Natural killer cell treated with Interleukin-12 subunit alpha and Interleukin-12 subunit beta and Interleukin-15 and Interleukin-18, amount 100 ng/mL, for 72 hours (primary cell): Measurements from ENCODE around the gene TEK. TPM values are rescaled to one million over a fixed set of nuclear protein-coding genes. Genes with fewer than 3 reads are reported as not detected.
"Not testable (repeated sequence)": the region's sequence is repeated elsewhere in the genome, so short reads cannot be mapped to it uniquely, and the experiment has no call there.

Source experiments
- ATAC-seq, 2 donors: fragments of 150-1000 bp; cut with Tn5 transposase in 1 of 2; sonication (Bioruptor Pico), chemical (Tn5 transposase) in 1 of 2; 2 replicates each; pipeline ENCODE4 v1.10.0; 2021
- DNase-seq: peaks from one replicate; pipeline ENCODE4 v3.0.0; 2022; ENCODE audit warnings: low spot score
- H3K27ac Mint-ChIP-seq, 2 donors: 1 replicate in 1 of 2; 2 replicates in 1 of 2; pipeline ENCODE4 v1.8.0; 2022; ENCODE audit warnings: mixed read lengths in 2 of 2, mild to moderate bottlenecking in 1 of 2, moderate library complexity in 1 of 2
- H3K27me3 Mint-ChIP-seq, 2 donors: 1 replicate in 1 of 2; 2 replicates in 1 of 2; pipeline ENCODE4 v1.8.0; 2022; ENCODE audit warnings: mixed read lengths in 2 of 2
- H3K36me3 Mint-ChIP-seq: one replicate; pipeline ENCODE4 v1.8.0; 2022; ENCODE audit warnings: mixed read lengths
- H3K4me1 Mint-ChIP-seq, 2 donors: 1 replicate in 1 of 2; 2 replicates in 1 of 2; pipeline ENCODE4 v1.8.0; 2022; ENCODE audit warnings: low read depth in 2 of 2, mixed read lengths in 2 of 2, mild to moderate bottlenecking in 1 of 2
- H3K4me3 Mint-ChIP-seq: one replicate; pipeline ENCODE4 v1.8.0; 2022; ENCODE audit warnings: mixed read lengths
- H3K9me3 Mint-ChIP-seq: 2 replicates; pipeline ENCODE4 v1.8.0; 2022; ENCODE audit warnings: mixed read lengths
- total RNA-seq, 2 donors: library from RNA; stranded (reverse); gene quantifications; one replicate each; pipeline ENCODE4 v1.2.3, GENCODE V29; 2022

Gene TEK
- total RNA-seq, 2 donors from 2014 or later: not detected

GRCh38 chr9:27195191-27195590 is 86.2 kb downstream of the TEK start:
- H3K27ac Mint-ChIP-seq: no peak overlapping the region
- H3K27me3 Mint-ChIP-seq: no peaks in the 10 kb centered on the region
- H3K36me3 Mint-ChIP-seq: no peaks in the 10 kb centered on the region
- no peak for ATAC-seq
- no peak for DNase-seq
- no peaks in the 10 kb centered on the region for H3K4me1 Mint-ChIP-seq
- H3K9me3 Mint-ChIP-seq: no peaks in the 10 kb centered on the region
- H3K4me3 Mint-ChIP-seq: no peak overlapping the region

GRCh38 chr9:27196383-27196782 is 87.4 kb downstream of the TEK start:
- no peak overlapping the region for H3K27ac Mint-ChIP-seq
- no peaks in the 10 kb centered on the region for H3K36me3 Mint-ChIP-seq
- ATAC-seq (no peak), DNase-seq (no peak)
- no peaks in the 10 kb centered on the region for H3K4me1 Mint-ChIP-seq
- no peak overlapping the region for H3K4me3 Mint-ChIP-seq
- H3K9me3 Mint-ChIP-seq: no peaks in the 10 kb centered on the region
- no peaks in the 10 kb centered on the region for H3K27me3 Mint-ChIP-seq

GRCh38 chr9:27198190-27198589 is 89.2 kb downstream of the TEK start:
- no peaks in the 10 kb centered on the region for H3K36me3 Mint-ChIP-seq
- no peak overlapping the region for H3K4me3 Mint-ChIP-seq
- DNase-seq (no peak), ATAC-seq (no peak)
- H3K4me1 Mint-ChIP-seq: no peaks in the 10 kb centered on the region
- no peak overlapping the region for H3K27ac Mint-ChIP-seq
- H3K9me3 Mint-ChIP-seq: no peaks in the 10 kb centered on the region
- no peaks in the 10 kb centered on the region for H3K27me3 Mint-ChIP-seq

GRCh38 chr9:27202056-27202455 is 93.0 kb downstream of the TEK start:
- ATAC-seq: no peak
- Mint-ChIP-seq H3K4me1 (no peaks in the 10 kb centered on the region), H3K27ac (no peak overlapping the region), H3K36me3 (no peaks in the 10 kb centered on the region), H3K4me3 (no peak overlapping the region), H3K9me3 (no peaks in the 10 kb centered on the region), H3K27me3 (no peaks in the 10 kb centered on the region)
- DNase-seq: no peak

GRCh38 chr9:27203783-27204182 is 94.8 kb downstream of the TEK start:
- Mint-ChIP-seq H3K27me3 (no peaks in the 10 kb centered on the region), H3K4me1 (no peaks in the 10 kb centered on the region), H3K4me3 (no peak overlapping the region), H3K27ac (no peak overlapping the region), H3K9me3 (no peaks in the 10 kb centered on the region), H3K36me3 (no peaks in the 10 kb centered on the region)
- DNase-seq (no peak), ATAC-seq (no peak)

GRCh38 chr9:27204578-27204977 is 95.6 kb downstream of the TEK start:
- Mint-ChIP-seq H3K36me3 (no peaks in the 10 kb centered on the region), H3K27me3 (no peaks in the 10 kb centered on the region), H3K4me3 (no peak overlapping the region), H3K4me1 (no peaks in the 10 kb centered on the region), H3K27ac (no peak overlapping the region), H3K9me3 (no peaks in the 10 kb centered on the region)
- ATAC-seq: no peak
- no peak for DNase-seq

- Mint-ChIP-seq H3K27ac (no peak overlapping the region), H3K4me1 (no peaks in the 10 kb centered on the region), H3K4me3 (no peak overlapping the region), H3K27me3 (no peaks in the 10 kb centered on the region), H3K9me3 (no peaks in the 10 kb centered on the region), H3K36me3 (no peaks in the 10 kb centered on the region)
- DNase-seq (no peak), ATAC-seq (no peak)
Measured at GRCh38 chr9:27205198-27205597, 96.2 kb downstream of the TEK start.

- DNase-seq: no peak
- Mint-ChIP-seq H3K9me3 (no peaks in the 10 kb centered on the region), H3K27ac (no peak overlapping the region), H3K27me3 (no peaks in the 10 kb centered on the region), H3K36me3 (no peaks in the 10 kb centered on the region), H3K4me1 (no peaks in the 10 kb centered on the region), H3K4me3 (no peak overlapping the region)
- ATAC-seq: no peak
Measured at GRCh38 chr9:27206041-27206440, 97.0 kb downstream of the TEK start.

GRCh38 chr9:27209034-27209433 is 100.0 kb downstream of the TEK start:
- Mint-ChIP-seq H3K9me3 (no peaks in the 10 kb centered on the region), H3K27ac (no peak overlapping the region), H3K4me3 (no peak overlapping the region), H3K4me1 (no peaks in the 10 kb centered on the region), H3K27me3 (no peaks in the 10 kb centered on the region), H3K36me3 (no peaks in the 10 kb centered on the region)
- DNase-seq (no peak), ATAC-seq (no peak)

GRCh38 chr9:27210588-27210987 is 101.6 kb downstream of the TEK start:
- Mint-ChIP-seq H3K4me3 (no peak overlapping the region), H3K27me3 (no peaks in the 10 kb centered on the region), H3K4me1 (no peaks in the 10 kb centered on the region), H3K9me3 (no peaks in the 10 kb centered on the region), H3K27ac (no peak overlapping the region), H3K36me3 (no peaks in the 10 kb centered on the region)
- DNase-seq (no peak), ATAC-seq (no peak)

- Mint-ChIP-seq H3K36me3 (no peaks in the 10 kb centered on the region), H3K4me3 (no peak overlapping the region), H3K27me3 (no peaks in the 10 kb centered on the region), H3K4me1 (no peaks in the 10 kb centered on the region), H3K27ac (no peak overlapping the region), H3K9me3 (no peaks in the 10 kb centered on the region)
- no peak for DNase-seq
- ATAC-seq: no peak
Measured at GRCh38 chr9:27212191-27212590, 103.2 kb downstream of the TEK start.

GRCh38 chr9:27212621-27213020 is 103.6 kb downstream of the TEK start:
- DNase-seq (no peak), ATAC-seq (no peak)
- no peaks in the 10 kb centered on the region for H3K4me1 Mint-ChIP-seq
- H3K36me3 Mint-ChIP-seq: no peaks in the 10 kb centered on the region
- no peaks in the 10 kb centered on the region for H3K9me3 Mint-ChIP-seq
- no peak overlapping the region for H3K27ac Mint-ChIP-seq
- no peak overlapping the region for H3K4me3 Mint-ChIP-seq
- no peaks in the 10 kb centered on the region for H3K27me3 Mint-ChIP-seq

GRCh38 chr9:27227192-27227591 is 118.2 kb downstream of the TEK start:
- Mint-ChIP-seq H3K27ac (no peak overlapping the region), H3K4me3 (no peak overlapping the region), H3K36me3 (no peaks in the 10 kb centered on the region), H3K9me3 (peaks cover 11% of the 10 kb centered on the region), H3K4me1 (no peaks in the 10 kb centered on the region), H3K27me3 (no peaks in the 10 kb centered on the region)
- ATAC-seq (no peak), DNase-seq (no peak)

- not testable (repeated sequence) for ATAC-seq, H3K4me1 Mint-ChIP-seq, H3K4me3 Mint-ChIP-seq, DNase-seq, H3K27me3 Mint-ChIP-seq, H3K27ac Mint-ChIP-seq, H3K9me3 Mint-ChIP-seq, H3K36me3 Mint-ChIP-seq
Measured at GRCh38 chr9:27239648-27240047, 130.6 kb downstream of the TEK start.

GRCh38 chr9:27247756-27248155 is 138.7 kb downstream of the TEK start:
- ATAC-seq (no peak), DNase-seq (no peak)
- no peaks in the 10 kb centered on the region for H3K27me3 Mint-ChIP-seq
- no peaks in the 10 kb centered on the region for H3K36me3 Mint-ChIP-seq
- H3K9me3 Mint-ChIP-seq: peaks cover 3% of the 10 kb centered on the region
- H3K4me3 Mint-ChIP-seq: no peak overlapping the region
- H3K4me1 Mint-ChIP-seq: no peaks in the 10 kb centered on the region
- H3K27ac Mint-ChIP-seq: no peak overlapping the region
